GM19452 (cell line): Measurements from ENCODE around the gene MKS1.
A peak's percentile ranks its signal among the peaks of the same experiment; 100 is the strongest.

Source experiments
- ATAC-seq: cut with Tn5 transposase; IDR thresholded peaks from one replicate; pipeline ENCODE4 v1.9.1; 2021; ENCODE audit not compliant: unreplicated experiment

The MKS1 gene

DNA sequence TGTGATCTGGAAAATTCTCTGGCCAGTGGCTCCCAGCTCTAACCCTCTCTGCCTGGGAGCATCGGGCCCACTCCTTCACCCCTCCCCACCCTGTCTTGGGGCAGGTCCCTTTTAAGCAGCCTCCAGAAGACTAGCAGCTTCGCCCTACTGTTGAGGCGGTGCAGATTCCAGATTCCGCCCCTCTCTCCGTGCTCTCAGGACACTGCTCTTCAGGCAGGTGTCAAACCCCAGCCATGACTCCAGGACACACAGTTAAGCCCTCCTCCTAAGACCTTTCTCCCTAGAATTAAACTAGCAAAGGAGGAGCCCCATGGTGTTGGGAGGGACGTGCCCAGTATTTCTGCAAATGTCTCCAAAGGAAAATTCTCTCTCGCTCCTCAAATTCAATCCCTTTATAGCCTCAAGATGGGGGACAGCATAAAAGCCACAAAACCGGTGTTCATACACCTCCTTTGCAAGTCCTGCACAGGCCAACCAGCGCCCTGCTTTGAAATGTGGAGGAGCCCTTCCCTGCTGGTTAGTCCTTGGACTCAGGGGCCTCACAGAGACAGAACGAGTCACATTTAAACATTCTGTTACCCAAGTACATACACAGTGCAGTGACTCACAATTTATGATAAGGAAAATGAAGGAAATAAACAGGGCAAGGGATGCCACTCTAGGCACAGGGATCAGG is 26.5 kb upstream of the MKS1 start:
- no peak for ATAC-seq

DNA sequence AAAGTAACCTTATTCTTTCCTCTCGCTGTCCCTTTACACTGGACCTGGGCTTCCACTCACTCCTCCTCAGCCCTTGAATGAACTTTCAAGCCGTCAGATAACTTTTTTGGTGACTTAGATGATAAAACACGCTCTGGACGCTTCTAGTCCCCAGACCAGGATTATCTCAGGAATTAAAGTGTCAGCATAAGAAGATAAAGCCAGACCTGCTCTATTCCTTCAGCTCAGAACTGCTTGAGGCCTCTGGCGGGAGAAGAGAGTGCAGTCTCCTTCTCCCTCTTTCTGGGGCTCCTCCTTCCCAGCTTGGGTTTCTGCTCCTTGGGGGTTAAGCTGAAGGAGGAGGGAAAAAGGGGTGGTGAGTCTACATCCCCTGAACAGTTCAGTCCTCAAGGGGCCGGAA is 25.9 kb upstream of the MKS1 start:
- no peak for ATAC-seq

- no peak for ATAC-seq
Measured at GRCh38 chr17:58242171-58242784, 23.2 kb upstream of the MKS1 start.

GRCh38 chr17:58239987-58240386 is 20.9 kb upstream of the MKS1 start:
- no peak for ATAC-seq

- no peak for ATAC-seq
Measured at GRCh38 chr17:58238147-58238634, 19.1 kb upstream of the MKS1 start, which contains the start of gene LPO. TSS of gene LPO (plus strand) at chr17:58238584. CDS start at chr17:58242980, 4,396 bp downstream.

DNA sequence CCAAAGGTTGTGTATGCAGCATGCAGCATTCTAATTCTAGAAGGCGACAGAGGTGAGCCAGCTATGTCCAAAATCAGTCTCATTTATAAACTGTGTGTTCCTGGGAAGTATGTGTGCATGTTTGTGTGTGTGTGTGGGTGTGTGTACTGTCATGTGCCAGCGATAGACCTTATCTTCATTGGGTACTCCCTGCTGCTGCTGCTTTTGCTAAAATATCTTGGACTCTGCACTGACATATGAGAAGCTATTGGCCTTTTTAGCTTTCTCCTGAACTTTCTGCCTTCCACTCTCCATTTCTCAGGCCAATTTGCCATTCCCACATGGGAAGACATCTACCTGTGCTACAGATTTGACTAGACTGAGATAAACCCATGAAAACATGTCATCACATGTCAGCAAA is 17.3 kb upstream of the MKS1 start:
- no peak for ATAC-seq

GRCh38 chr17:58235821-58236220 is 16.8 kb upstream of the MKS1 start:
- ATAC-seq = no peak

DNA sequence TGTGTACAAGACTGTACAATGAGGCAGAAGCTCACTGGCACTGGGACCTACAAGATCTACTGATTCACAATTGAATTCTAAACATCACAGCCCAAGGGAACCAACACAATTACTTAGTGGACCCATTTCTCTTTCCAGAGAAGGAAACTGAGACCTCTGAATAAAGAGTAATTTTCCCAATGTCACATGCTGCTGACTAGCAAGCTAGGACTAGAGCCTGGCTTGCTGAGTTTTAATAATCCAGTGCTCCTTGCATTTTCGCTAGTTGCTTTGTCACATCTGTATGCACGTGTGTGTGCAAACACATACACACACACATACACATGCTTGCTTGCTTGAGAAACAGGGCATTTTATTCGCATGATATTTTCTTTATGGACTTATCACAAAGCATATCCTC is 15.5 kb upstream of the MKS1 start:
- ATAC-seq = no peak

GRCh38 chr17:58233543-58233942 is 14.5 kb upstream of the MKS1 start:
- ATAC-seq = no peak

DNA sequence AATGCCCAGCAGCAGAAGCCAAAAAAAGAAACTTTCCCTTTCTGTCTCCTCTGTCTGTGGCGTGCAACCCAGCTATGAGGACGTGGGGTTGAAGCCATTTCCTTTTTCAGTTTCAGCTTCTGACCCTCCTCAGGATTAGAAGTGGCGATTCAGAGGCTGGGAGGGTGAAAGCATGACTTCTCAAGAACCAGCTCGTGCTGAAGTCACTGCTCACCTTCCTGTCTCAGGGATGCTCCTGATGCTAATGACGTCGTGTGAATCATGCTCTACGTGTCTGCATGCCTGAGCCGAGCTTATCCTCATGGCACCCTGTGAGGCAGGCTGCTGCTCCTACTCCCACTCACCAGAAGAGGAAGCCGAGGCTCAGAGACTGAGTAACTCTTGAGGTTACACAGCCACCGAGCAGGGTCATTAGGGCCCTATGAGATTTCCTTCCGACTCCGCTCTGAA is 13.7 kb upstream of the MKS1 start:
- ATAC-seq = peak; percentile 88

GRCh38 chr17:58231641-58232040 is 12.6 kb upstream of the MKS1 start:
- no peak for ATAC-seq

DNA sequence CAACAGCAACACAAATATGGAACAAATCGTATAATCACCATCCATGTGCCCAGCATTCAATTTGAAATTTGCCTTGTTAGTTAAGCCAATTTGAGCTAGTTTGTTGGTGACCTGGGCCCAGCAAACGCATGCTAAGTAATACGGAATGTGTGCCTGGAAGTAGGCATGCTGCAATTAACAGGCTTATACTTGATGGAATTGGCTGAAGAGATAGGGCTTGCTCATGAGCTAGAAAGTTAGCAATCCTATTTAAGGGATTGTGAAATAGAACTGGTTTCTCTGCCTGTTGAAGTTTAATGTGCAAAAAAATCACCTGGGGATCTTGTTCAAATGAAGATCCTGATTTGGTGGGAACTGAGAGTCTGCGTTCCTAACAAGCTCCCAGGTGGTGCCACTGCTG is 10.8 kb upstream of the MKS1 start:
- no peak for ATAC-seq

GRCh38 chr17:58229384-58229783 is 10.3 kb upstream of the MKS1 start:
- no peak for ATAC-seq

DNA sequence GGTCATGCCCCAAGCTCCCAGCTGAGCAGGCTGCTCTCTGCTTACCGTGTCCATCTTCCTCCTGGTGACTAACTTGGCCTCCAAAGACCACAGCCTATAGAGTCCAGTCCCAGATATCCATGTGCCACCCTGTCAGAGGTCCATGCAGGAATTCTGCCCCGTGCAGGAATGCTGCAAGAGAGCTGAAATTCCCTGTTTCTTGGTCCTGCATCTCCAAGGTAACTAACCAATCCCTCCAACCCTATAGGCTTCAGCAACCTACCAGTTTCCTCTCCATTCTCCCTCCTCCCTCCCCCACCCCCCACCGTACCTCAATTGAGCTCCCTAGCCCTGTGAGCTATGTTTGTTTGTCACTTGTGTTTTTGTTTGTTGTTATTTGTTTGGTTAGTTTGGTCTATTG is 9.6 kb upstream of the MKS1 start:
- ATAC-seq = no peak

GRCh38 chr17:58227733-58228132 is 8.7 kb upstream of the MKS1 start:
- no peak for ATAC-seq

DNA sequence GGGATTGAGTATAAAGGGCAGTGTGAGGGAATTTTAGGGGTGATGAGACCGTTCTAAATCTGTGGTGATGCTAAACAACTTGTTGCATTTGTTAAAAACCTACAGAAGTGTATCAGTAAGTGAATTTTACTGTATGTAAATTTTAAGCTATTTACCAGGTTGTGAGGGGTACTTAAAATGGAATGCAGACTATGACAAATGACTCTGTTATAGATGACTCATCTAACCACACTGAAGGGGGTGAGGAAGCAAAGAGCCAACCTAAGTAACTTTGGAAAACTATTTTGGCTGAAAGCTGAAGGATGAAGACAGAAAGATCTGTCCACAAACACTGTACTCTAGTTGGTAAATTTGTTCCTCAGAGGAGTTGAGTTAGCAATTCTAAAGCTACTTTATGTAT is 5.3 kb upstream of the MKS1 start:
- ATAC-seq = no peak

GRCh38 chr17:58219789-58220183 is 731 bp upstream of the MKS1 start:
- no peak for ATAC-seq

- ATAC-seq = no peak
Measured at GRCh38 chr17:58217766-58218165, 1.3 kb downstream of the MKS1 start.

GRCh38 chr17:58215685-58216084 is 3.4 kb downstream of the MKS1 start:
- ATAC-seq = no peak

- ATAC-seq = no peak
Measured at GRCh38 chr17:58210922-58211321, 8.1 kb downstream of the MKS1 start.

DNA sequence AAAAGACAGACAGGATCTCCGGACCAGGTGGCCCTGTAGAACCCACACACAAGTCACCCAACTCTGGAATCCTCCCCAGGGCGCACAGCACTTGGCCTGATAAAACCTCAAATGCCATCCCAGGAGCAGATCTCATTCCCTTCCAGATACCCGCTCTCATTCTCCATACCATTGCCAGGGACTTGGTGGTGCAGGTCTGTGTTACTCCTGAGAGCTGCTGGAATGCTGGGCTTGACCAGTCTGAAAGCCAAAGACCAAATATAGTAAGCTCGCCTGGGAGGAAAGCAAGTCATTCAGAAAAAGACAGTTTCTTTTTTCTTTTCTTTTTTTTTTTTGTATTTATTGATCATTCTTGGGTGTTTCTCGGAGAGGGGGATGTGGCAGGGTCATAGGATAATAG is 10.7 kb downstream of the MKS1 start:
- no peak for ATAC-seq

GRCh38 chr17:58207451-58207850 is 11.6 kb downstream of the MKS1 start:
- no peak for ATAC-seq

GRCh38 chr17:58205936-58206335 is 13.1 kb downstream of the MKS1 start:
- ATAC-seq = no peak
